DMS 273 treated with DMSO at 0.1 percent for 48 hours (cell line): ENCODE measurements around the gene IGSF3.

Experiments used
- DNase-seq: peaks from one replicate; lab custom pipeline; 2025; lab: John Stamatoyannopoulos, UW

The IGSF3 gene

GRCh38 chr1:116686175-116686574, 18.6 kb upstream of the IGSF3 start:
- DNase-seq: no peak

GRCh38 chr1:116684575-116684974, 17.0 kb upstream of the IGSF3 start:
- no peak for DNase-seq

- no peak for DNase-seq
Observed at GRCh38 chr1:116682641-116683221, 15.2 kb upstream of the IGSF3 start.

GRCh38 chr1:116681343-116681899, 13.9 kb upstream of the IGSF3 start:
- no peak for DNase-seq

GRCh38 chr1:116680752-116681151, 13.2 kb upstream of the IGSF3 start:
- DNase-seq: no peak

- no peak for DNase-seq
Observed at GRCh38 chr1:116679828-116680628, 12.5 kb upstream of the IGSF3 start.

- DNase-seq: no peak
Observed at GRCh38 chr1:116679091-116679827, 11.7 kb upstream of the IGSF3 start.

- no peak for DNase-seq
Observed at GRCh38 chr1:116678732-116679090, 11.2 kb upstream of the IGSF3 start.

- no peak for DNase-seq
Observed at GRCh38 chr1:116677474-116678062, 10.0 kb upstream of the IGSF3 start.

- DNase-seq: no peak
Observed at GRCh38 chr1:116676291-116676690, 8.8 kb upstream of the IGSF3 start.

GRCh38 chr1:116674751-116675150, 7.2 kb upstream of the IGSF3 start:
- no peak for DNase-seq

- DNase-seq: peak; percentile 84
Observed at GRCh38 chr1:116674011-116674531, 6.5 kb upstream of the IGSF3 start.

GRCh38 chr1:116671912-116672311, 4.4 kb upstream of the IGSF3 start:
- peak; percentile 42 for DNase-seq

- DNase-seq: no peak
Observed at GRCh38 chr1:116671072-116671760, 3.7 kb upstream of the IGSF3 start.

GRCh38 chr1:116668277-116668676, 744 bp upstream of the IGSF3 start:
- no peak for DNase-seq

- DNase-seq: no peak
Observed at GRCh38 chr1:116667078-116667574, 407 bp downstream of the IGSF3 start.

- no peak for DNase-seq
Observed at GRCh38 chr1:116666187-116667077, 1.1 kb downstream of the IGSF3 start.

GRCh38 chr1:116664978-116665371, 2.6 kb downstream of the IGSF3 start:
- DNase-seq: no peak

- DNase-seq: no peak
Observed at GRCh38 chr1:116664366-116664977, 3.1 kb downstream of the IGSF3 start.

- DNase-seq: no peak
Observed at GRCh38 chr1:116663821-116664220, 3.7 kb downstream of the IGSF3 start.
